Lung (tissue), 12 donors: ENCODE data around the gene SLC12A5. TPM values are rescaled to one million over a fixed set of nuclear protein-coding genes. Genes with fewer than 3 reads are reported as not detected.
"Not testable (repeated sequence)": the region's sequence is repeated elsewhere in the genome, so short reads cannot be mapped to it uniquely, and the experiment has no call there.

Experiments
- ATAC-seq: fragments of 200-7000 bp; cut with Tn5 transposase; one replicate; pipeline ENCODE4 v1.9.1; 2020; ENCODE audit warnings: moderate number of reproducible peaks; ENCODE audit not compliant: insufficient read depth, low FRiP score
- DNase-seq, 3 donors: peaks; one replicate each; pipeline ENCODE4 v3.0.0-alpha.2; 2013 to 2017
- H3K27ac ChIP-seq, 2 donors: one replicate each; pipeline ENCODE4 v1.5.1; 2013; ENCODE audit warnings: mild to moderate bottlenecking in 2 of 2, moderate library complexity in 2 of 2, control low read depth in 1 of 2, inconsistent platforms in 1 of 2, low read depth in 1 of 2, low read length in 1 of 2
- H3K27me3 ChIP-seq, 3 donors: one replicate each; pipeline ENCODE4 v1.5.1; 2013; ENCODE audit warnings: low read length in 2 of 3; ENCODE audit not compliant: control insufficient read depth in 3 of 3, insufficient read depth in 3 of 3
- H3K36me3 ChIP-seq, 4 donors: one replicate each; pipeline ENCODE4 v1.5.1; 2013; ENCODE audit warnings: low read length in 4 of 4, mild to moderate bottlenecking in 1 of 4, moderate library complexity in 1 of 4; ENCODE audit not compliant: control insufficient read depth in 4 of 4, insufficient read depth in 4 of 4
- H3K4me1 ChIP-seq, 5 donors: one replicate each; pipeline ENCODE4 v1.5.1; 2013; ENCODE audit warnings: low read length in 5 of 5, mild to moderate bottlenecking in 2 of 5, moderate library complexity in 1 of 5; ENCODE audit not compliant: control insufficient read depth in 5 of 5, insufficient read depth in 5 of 5
- H3K4me3 ChIP-seq: one replicate; pipeline ENCODE4 v1.5.1; 2013; ENCODE audit warnings: mild to moderate bottlenecking, control low read depth, moderate library complexity
- H3K9ac ChIP-seq, 2 donors: one replicate each; pipeline ENCODE4 v1.5.1; 2013; ENCODE audit warnings: low read length in 2 of 2, control low read depth in 1 of 2; ENCODE audit not compliant: insufficient read depth in 1 of 2
- H3K9me3 ChIP-seq, 4 donors: one replicate each; pipeline ENCODE4 v1.5.1; 2013; ENCODE audit warnings: low read length in 3 of 4, mild to moderate bottlenecking in 1 of 4, moderate library complexity in 1 of 4; ENCODE audit not compliant: control insufficient read depth in 4 of 4, insufficient read depth in 3 of 4
- WGBS, 2 donors: extraction: QIAGEN DNeasy Blood & Tissue Kit; methylation state at CpG; one replicate each; pipeline ENCODE4 v1.1.7; 2013; 5-methylcytosine and 5-hydroxymethylcytosine counted together
- polyA plus RNA-seq, 2 donors: library from polyadenylated mRNA; stranded (reverse); fragments of 200-250 nt; gene quantifications; one replicate each; pipeline ENCODE4 v1.2.1, GENCODE V29; 2013
- total RNA-seq, 2 donors: library from RNA; depleted of rRNA in 1 of 2; stranded (reverse); fragments of >200 nt in 1 of 2; gene quantifications; one replicate each; pipeline ENCODE4 v1.2.1, GENCODE V29; 2014 to 2021
- TF ChIP-seq, protein P1 (sequence below): IDR thresholded peaks from 2 replicates; pipeline ENCODE4 v1.5.1; 2012; ENCODE audit warnings: mild to moderate bottlenecking; ENCODE audit errors: control extremely low read depth, extremely low read depth
- donor health status: control.
- donor health status: control.
- donor health status: Bipolar disorder and iron deficiency.
- donor health status: healthy.
- donor health status: DM: yes; HTN: yes; CAD: no.

Gene SLC12A5
- total and polyA plus RNA-seq, 4 donors: 0.52 TPM; not detected in 3

DNA sequence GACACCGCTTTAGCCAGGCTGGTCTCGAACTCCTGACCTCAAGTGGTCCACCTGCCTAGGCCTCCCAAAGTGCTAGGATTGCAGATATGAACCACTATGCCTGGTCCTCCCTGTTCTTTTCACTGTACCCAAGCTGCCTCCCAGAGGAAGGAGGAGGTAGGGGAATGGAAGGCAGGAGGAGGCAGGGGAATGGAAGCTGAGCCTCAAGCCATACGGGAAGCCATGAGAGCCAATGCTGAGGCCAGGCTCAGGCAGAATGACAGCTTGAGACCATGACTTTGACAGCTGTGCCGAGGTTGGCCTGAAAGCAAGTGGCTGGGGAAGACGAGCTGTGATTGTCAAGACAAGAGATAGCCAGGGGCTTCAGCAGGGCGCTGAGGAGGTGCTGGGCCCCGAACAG is 43.4 kb upstream of the SLC12A5 start:
- TF ChIP-seq, protein P1, sequence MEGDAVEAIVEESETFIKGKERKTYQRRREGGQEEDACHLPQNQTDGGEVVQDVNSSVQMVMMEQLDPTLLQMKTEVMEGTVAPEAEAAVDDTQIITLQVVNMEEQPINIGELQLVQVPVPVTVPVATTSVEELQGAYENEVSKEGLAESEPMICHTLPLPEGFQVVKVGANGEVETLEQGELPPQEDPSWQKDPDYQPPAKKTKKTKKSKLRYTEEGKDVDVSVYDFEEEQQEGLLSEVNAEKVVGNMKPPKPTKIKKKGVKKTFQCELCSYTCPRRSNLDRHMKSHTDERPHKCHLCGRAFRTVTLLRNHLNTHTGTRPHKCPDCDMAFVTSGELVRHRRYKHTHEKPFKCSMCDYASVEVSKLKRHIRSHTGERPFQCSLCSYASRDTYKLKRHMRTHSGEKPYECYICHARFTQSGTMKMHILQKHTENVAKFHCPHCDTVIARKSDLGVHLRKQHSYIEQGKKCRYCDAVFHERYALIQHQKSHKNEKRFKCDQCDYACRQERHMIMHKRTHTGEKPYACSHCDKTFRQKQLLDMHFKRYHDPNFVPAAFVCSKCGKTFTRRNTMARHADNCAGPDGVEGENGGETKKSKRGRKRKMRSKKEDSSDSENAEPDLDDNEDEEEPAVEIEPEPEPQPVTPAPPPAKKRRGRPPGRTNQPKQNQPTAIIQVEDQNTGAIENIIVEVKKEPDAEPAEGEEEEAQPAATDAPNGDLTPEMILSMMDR: no peak

DNA sequence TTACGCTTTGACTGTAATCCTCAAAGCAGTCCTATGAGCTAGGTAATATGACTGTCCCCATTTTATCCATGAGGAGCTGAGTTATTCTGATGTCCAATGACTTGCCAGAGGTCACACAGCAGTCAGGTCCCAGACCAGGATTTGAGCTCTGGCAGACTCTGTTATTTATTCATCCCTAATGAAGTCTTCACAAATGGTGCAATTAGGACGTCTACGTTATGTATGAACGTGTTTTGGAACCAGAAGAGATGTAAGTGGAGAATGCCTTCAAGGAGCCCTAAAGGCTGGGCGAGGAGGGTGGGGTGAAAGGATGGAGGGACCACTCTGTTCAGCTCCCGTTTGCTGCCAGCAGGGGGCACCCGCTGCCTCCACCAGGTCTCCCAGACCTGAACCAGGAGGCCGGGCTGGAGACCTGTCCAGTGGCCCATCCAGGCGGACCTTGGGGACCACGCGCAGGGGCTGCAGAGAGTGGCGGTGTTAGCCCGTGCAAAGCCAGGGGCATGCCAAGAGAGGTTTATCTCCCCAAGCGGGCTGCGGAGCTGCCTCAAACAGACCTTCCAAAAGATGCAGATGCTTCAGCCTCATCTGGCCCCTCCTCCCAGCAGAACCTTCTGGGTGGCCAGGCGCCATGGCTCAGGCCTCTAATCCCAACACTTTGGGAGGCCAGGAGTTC is 41.8 kb upstream of the SLC12A5 start:
- no peaks in the 10 kb centered on the region for H3K36me3 ChIP-seq
- no peak overlapping the region for H3K9ac ChIP-seq
- DNase-seq: peak; percentile 31 to 53 (median 37)
- peaks cover 0 to 6% (median 0%) of the 10 kb centered on the region in 3 donors for H3K27me3 ChIP-seq
- H3K27ac ChIP-seq: no peak overlapping the region
- no peaks in the 10 kb centered on the region for H3K9me3 ChIP-seq
- TF ChIP-seq, protein P1: peak; percentile 53
- peak; percentile 58 for ATAC-seq
- H3K4me1 ChIP-seq: peaks cover 0 to 2% (median 0%) of the 10 kb centered on the region in 5 donors
- WGBS, 2 donors: 7% methylated on average over 16 of the region's 16 CpGs
- H3K4me3 ChIP-seq: no peak overlapping the region

More for the DNA sequence above, 43.4 kb upstream of the SLC12A5 start:
- no peak for ATAC-seq
- H3K36me3 ChIP-seq: no peaks in the 10 kb centered on the region
- no peak for DNase-seq
- H3K4me1 ChIP-seq: peaks cover 0 to 2% (median 0%) of the 10 kb centered on the region in 5 donors
- H3K9ac ChIP-seq: no peak overlapping the region
- H3K27ac ChIP-seq: no peak overlapping the region
- H3K27me3 ChIP-seq: peaks cover 0 to 6% (median 0%) of the 10 kb centered on the region in 3 donors
- no peaks in the 10 kb centered on the region for H3K9me3 ChIP-seq
- H3K4me3 ChIP-seq: no peak overlapping the region
- WGBS, 2 donors: 66 to 81% methylated on average over 7 of the region's 7 CpGs

DNA sequence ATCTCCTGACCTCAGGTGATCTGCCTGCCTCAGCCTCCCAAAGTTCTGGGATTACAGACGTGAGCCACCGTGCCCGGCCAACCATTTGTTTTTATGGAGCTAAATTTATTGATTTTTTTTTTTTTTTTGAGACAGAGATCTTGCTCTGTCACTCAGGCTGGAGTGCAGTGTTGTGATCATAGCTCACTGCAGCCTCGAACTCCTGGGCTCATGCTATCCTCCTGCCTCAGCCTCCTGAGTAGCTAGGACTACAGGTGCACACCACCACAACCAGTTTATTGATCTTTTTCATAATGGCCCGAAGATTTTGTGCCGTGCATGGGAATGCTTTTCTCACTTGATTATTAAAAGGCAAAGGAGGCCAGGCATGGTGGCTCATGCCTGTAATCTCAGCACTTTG is 40.2 kb upstream of the SLC12A5 start:
- H3K9ac ChIP-seq, DNase-seq, H3K4me3 ChIP-seq, H3K4me1 ChIP-seq, H3K27me3 ChIP-seq, H3K27ac ChIP-seq, H3K9me3 ChIP-seq, ATAC-seq, H3K36me3 ChIP-seq: not testable (repeated sequence)
- WGBS, 2 donors: 82 to 83% methylated on average over 6 of the region's 6 CpGs

DNA sequence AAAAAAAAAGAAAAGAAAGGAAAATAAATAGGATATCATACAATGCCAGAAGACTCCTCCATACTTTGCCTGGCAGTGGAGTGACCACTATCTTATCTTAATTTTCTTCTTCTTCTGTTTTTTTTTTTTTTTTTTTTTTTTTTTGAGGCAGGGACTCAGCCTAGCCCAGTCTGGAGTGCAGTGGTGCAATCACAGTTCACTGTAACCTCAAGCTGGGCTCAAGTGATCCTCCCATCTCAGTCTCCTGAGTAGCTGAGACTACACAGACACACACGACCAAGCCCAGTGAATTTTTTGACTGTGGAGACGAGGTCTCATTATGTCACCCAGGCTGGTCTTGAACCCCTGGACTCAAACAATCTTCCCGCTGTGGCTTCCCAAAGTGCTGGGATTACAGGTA is 37.4 kb upstream of the SLC12A5 start:
- no peak overlapping the region for H3K4me3 ChIP-seq
- H3K9me3 ChIP-seq: no peaks in the 10 kb centered on the region
- H3K27me3 ChIP-seq: peaks cover 0 to 6% (median 0%) of the 10 kb centered on the region in 3 donors
- H3K27ac ChIP-seq: no peak overlapping the region
- H3K9ac ChIP-seq: no peak overlapping the region
- TF ChIP-seq, protein P1: no peak
- no peaks in the 10 kb centered on the region for H3K36me3 ChIP-seq
- 83 to 89% methylated on average over 3 of the region's 3 CpGs for WGBS, 2 donors
- DNase-seq: no peak
- ATAC-seq: no peak
- peaks cover 0 to 2% (median 0%) of the 10 kb centered on the region in 5 donors for H3K4me1 ChIP-seq
